ENCODE measurements around the gene TM9SF1.

DNA sequence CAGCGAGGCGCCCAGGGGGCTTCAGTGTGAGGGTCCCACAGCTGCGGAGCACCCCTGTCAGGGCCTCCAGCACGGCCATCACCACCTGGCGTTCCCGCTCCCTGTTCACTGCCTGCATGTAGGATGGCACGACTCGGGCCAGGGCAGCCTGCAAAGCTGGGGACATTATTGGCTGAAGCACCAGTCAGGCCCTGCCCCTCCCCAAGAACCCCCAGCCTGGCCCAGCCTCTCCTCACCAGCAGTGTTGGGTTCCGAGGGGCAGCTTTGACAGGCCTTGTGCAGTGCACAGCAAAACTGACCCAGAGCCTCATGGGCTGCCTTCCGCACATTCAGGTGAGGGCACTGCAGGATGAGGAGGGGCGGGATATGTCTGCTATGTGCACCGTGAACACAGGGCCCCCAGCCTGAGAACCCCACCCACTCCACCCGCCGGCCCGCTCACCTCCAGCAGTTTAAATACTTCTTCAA is 12.2 kb downstream of the TM9SF1 start:
- no peak for TF ChIP-seq EZH2phosphoT487 (IDR thresholded peaks at IDR 0.05; ENCODE audit: low read depth)
- TF ChIP-seq, protein P1, sequence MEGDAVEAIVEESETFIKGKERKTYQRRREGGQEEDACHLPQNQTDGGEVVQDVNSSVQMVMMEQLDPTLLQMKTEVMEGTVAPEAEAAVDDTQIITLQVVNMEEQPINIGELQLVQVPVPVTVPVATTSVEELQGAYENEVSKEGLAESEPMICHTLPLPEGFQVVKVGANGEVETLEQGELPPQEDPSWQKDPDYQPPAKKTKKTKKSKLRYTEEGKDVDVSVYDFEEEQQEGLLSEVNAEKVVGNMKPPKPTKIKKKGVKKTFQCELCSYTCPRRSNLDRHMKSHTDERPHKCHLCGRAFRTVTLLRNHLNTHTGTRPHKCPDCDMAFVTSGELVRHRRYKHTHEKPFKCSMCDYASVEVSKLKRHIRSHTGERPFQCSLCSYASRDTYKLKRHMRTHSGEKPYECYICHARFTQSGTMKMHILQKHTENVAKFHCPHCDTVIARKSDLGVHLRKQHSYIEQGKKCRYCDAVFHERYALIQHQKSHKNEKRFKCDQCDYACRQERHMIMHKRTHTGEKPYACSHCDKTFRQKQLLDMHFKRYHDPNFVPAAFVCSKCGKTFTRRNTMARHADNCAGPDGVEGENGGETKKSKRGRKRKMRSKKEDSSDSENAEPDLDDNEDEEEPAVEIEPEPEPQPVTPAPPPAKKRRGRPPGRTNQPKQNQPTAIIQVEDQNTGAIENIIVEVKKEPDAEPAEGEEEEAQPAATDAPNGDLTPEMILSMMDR (IDR thresholded peaks at IDR 0.05; ENCODE audit: low read depth, low read length): no peak
